ENCODE results near the gene ARHGAP23.
"Not testable (repeated sequence)": the region's sequence is repeated elsewhere in the genome, so short reads cannot be mapped to it uniquely, and the experiment has no call there.

Gene ARHGAP23

DNA sequence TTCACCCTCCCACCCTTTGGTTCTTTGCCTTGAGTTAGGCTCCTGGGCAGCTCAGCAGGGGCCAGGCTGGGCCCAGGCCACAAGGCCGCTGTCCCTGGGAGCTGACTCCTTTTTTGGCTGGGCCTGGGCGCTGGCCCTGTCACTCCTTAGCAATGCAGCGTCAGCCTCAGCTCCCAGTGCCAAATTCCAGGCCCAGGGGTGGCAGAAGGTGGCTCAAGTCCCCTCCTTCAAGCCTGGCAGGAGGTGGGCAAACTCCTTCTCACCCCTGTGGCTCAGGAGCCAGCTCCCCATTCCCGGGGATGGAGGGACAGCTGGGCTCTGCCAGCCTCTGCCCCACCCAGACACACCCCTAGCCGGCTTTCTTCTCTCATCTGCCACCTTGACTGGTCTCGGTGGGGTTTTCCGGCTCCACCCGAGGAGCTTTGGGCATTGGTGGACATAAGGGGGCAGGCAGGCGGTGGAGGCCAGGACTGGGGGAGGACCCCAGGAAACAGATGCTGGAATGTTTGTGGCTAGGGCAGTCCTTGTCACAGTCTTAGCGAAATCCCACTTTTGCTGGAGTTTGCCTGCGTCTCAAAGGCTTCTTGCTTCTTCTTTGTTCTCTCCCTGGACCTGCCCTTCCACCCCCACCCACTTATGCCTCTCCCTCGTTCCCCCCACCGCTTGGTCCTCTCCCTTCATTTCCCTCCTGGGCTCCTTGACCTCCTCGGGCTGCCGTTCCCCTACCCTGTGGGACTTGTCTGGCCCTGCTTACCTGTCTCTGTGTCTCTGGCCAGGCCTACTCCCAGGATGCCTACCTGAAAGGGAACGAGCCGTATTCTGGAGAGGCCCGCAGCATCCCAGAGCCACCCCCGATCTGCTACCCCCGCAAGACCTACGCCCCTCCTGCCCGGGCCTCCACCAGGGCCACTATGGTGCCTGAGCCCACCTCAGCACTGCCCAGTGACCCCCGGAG is 37.4 kb downstream of the ARHGAP23 start:
- no peak for TF ChIP-seq TAF1 (IDR thresholded peaks at IDR 0.05; ENCODE audit: low read depth, low read length)
- TF ChIP-seq POLR2A (IDR thresholded peaks at IDR 0.05; ENCODE audit: low read depth, low read length): no peak
- TF ChIP-seq PAX5 (IDR thresholded peaks at IDR 0.05; ENCODE audit: insufficient read depth, low read length, severe bottlenecking): no peak
- no peak for TF ChIP-seq POLR2AphosphoS5 (IDR thresholded peaks at IDR 0.05; ENCODE audit: low read depth, low read length)
- TF ChIP-seq POU2F2 (IDR thresholded peaks at IDR 0.05; ENCODE audit: low read depth, low read length): no peak
- TF ChIP-seq SPI1 (IDR thresholded peaks at IDR 0.05; ENCODE audit: low read depth, low read length): no peak
- FAIRE-seq (no peak), DNase-seq (ENCODE audit: insufficient read length, low spot score) (no peak)

DNA sequence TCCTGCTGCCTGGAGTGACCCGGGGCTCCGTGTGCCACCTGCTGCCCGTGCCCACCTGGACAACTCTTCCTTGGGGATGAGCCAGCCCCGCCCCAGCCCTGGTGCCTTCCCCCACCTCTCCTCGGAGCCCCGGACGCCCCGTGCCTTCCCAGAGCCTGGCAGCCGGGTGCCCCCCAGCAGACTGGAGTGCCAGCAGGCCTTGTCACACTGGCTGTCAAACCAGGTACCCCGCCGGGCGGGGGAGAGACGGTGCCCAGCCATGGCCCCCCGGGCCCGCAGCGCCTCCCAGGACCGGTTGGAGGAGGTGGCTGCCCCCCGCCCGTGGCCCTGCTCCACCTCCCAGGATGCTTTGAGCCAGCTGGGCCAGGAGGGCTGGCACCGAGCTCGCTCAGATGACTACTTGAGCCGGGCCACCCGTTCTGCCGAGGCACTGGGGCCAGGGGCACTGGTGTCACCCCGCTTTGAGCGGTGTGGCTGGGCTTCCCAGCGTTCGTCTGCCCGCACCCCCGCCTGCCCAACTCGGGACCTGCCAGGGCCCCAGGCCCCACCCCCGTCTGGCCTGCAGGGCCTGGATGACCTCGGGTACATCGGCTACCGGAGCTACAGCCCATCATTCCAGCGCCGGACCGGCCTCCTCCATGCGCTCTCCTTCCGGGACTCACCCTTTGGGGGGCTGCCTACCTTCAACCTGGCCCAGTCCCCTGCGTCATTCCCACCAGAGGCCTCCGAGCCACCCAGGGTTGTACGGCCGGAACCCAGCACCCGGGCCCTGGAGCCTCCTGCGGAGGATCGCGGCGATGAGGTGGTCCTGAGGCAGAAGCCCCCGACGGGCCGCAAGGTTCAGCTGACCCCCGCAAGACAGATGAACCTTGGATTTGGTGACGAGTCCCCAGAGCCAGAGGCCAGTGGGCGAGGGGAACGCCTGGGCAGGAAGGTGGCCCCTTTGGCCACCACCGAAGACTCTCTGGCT is 38.4 kb downstream of the ARHGAP23 start:
- FAIRE-seq: no peak
- TF ChIP-seq TAF1 (IDR thresholded peaks at IDR 0.05; ENCODE audit: low read depth, low read length) (no peak), POLR2A (IDR thresholded peaks at IDR 0.05; ENCODE audit: low read depth, low read length) (no peak), SPI1 (IDR thresholded peaks at IDR 0.05; ENCODE audit: low read depth, low read length) (no peak), POLR2AphosphoS5 (IDR thresholded peaks at IDR 0.05; ENCODE audit: low read depth, low read length) (no peak), POU2F2 (IDR thresholded peaks at IDR 0.05; ENCODE audit: low read depth, low read length) (no peak), PAX5 (IDR thresholded peaks at IDR 0.05; ENCODE audit: insufficient read depth, low read length, severe bottlenecking) (no peak)
- DNase-seq (ENCODE audit: insufficient read length, low spot score): no peak

- FAIRE-seq: no peak
- no peak for DNase-seq (ENCODE audit: insufficient read length, low spot score)
- no peak for TF ChIP-seq POU2F2 (IDR thresholded peaks at IDR 0.05; ENCODE audit: low read depth, low read length)
- TF ChIP-seq POLR2A (IDR thresholded peaks at IDR 0.05; ENCODE audit: low read depth, low read length): no peak
- no peak for TF ChIP-seq SPI1 (IDR thresholded peaks at IDR 0.05; ENCODE audit: low read depth, low read length)
- TF ChIP-seq PAX5 (IDR thresholded peaks at IDR 0.05; ENCODE audit: insufficient read depth, low read length, severe bottlenecking): no peak
- no peak for TF ChIP-seq TAF1 (IDR thresholded peaks at IDR 0.05; ENCODE audit: low read depth, low read length)
- no peak for TF ChIP-seq POLR2AphosphoS5 (IDR thresholded peaks at IDR 0.05; ENCODE audit: low read depth, low read length)
Measured at GRCh38 chr17:38467491-38467890, 39.2 kb downstream of the ARHGAP23 start.

DNA sequence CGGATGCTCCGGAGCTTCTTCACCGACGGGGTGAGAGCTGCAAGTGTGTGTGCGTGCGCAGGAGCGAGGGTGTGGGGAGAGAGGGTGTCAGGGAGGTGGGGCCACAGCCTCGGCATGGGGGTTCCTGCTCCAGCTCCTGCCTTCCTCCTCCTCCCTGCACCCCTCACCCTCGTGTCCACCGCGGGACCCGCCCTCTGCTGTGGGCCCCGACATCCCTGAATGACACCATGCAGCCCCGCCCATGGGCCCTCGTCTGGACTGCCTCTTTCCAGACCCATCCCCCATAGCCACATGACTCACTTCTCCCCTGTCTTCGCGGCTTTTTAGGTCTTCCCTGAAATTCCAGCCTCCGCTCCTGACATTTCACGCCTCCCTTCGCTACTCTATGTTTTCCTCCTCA is 41.6 kb downstream of the ARHGAP23 start:
- DNase-seq (ENCODE audit: insufficient read length, low spot score) (no peak), FAIRE-seq (no peak)
- TF ChIP-seq SPI1 (IDR thresholded peaks at IDR 0.05; ENCODE audit: low read depth, low read length) (no peak), TAF1 (IDR thresholded peaks at IDR 0.05; ENCODE audit: low read depth, low read length) (no peak), POLR2A (IDR thresholded peaks at IDR 0.05; ENCODE audit: low read depth, low read length) (no peak), POLR2AphosphoS5 (IDR thresholded peaks at IDR 0.05; ENCODE audit: low read depth, low read length) (no peak), PAX5 (IDR thresholded peaks at IDR 0.05; ENCODE audit: insufficient read depth, low read length, severe bottlenecking) (no peak), POU2F2 (IDR thresholded peaks at IDR 0.05; ENCODE audit: low read depth, low read length) (no peak)

GRCh38 chr17:38471253-38471652 is 43.0 kb downstream of the ARHGAP23 start:
- not testable (repeated sequence) for DNase-seq (ENCODE audit: insufficient read length, low spot score); FAIRE-seq

DNA sequence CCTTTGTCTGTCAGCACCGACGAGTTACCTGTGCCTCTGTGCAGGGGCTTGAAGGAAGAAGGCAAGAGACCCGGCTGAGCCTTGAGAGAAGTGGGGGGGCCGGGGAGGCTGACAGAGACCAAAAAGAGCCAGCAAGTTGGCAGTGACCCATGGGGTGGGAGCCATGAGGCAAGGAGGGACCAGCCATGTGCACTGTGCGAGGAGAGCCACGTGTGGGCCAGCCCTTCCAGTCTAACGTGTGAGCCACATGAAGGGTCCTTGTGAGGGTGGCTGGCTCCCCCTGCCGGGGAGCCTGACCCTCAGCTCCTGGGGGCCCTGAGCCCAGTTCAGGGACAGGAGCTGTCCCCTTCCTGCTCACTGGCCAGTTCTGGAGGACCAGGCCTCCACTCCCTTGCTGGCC is 46.4 kb downstream of the ARHGAP23 start:
- FAIRE-seq; DNase-seq (ENCODE audit: insufficient read length, low spot score): not testable (repeated sequence)

GRCh38 chr17:38476549-38476948 is 48.3 kb downstream of the ARHGAP23 start:
- FAIRE-seq (no peak), DNase-seq (ENCODE audit: insufficient read length, low spot score) (no peak)
- no peak for TF ChIP-seq PAX5 (IDR thresholded peaks at IDR 0.05; ENCODE audit: insufficient read depth, low read length, severe bottlenecking)
- TF ChIP-seq TAF1 (IDR thresholded peaks at IDR 0.05; ENCODE audit: low read depth, low read length): no peak
- TF ChIP-seq POLR2A (IDR thresholded peaks at IDR 0.05; ENCODE audit: low read depth, low read length): no peak
- no peak for TF ChIP-seq POU2F2 (IDR thresholded peaks at IDR 0.05; ENCODE audit: low read depth, low read length)
- TF ChIP-seq POLR2AphosphoS5 (IDR thresholded peaks at IDR 0.05; ENCODE audit: low read depth, low read length): no peak
- TF ChIP-seq SPI1 (IDR thresholded peaks at IDR 0.05; ENCODE audit: low read depth, low read length): no peak

- DNase-seq (ENCODE audit: insufficient read length, low spot score); FAIRE-seq: not testable (repeated sequence)
Measured at GRCh38 chr17:38477417-38477816, 49.2 kb downstream of the ARHGAP23 start.

- FAIRE-seq; DNase-seq (ENCODE audit: insufficient read length, low spot score): not testable (repeated sequence)
Measured at GRCh38 chr17:38477951-38478350, 49.7 kb downstream of the ARHGAP23 start.

- not testable (repeated sequence) for FAIRE-seq; DNase-seq (ENCODE audit: insufficient read length, low spot score)
Measured at GRCh38 chr17:38478667-38479066, 50.4 kb downstream of the ARHGAP23 start.

DNA sequence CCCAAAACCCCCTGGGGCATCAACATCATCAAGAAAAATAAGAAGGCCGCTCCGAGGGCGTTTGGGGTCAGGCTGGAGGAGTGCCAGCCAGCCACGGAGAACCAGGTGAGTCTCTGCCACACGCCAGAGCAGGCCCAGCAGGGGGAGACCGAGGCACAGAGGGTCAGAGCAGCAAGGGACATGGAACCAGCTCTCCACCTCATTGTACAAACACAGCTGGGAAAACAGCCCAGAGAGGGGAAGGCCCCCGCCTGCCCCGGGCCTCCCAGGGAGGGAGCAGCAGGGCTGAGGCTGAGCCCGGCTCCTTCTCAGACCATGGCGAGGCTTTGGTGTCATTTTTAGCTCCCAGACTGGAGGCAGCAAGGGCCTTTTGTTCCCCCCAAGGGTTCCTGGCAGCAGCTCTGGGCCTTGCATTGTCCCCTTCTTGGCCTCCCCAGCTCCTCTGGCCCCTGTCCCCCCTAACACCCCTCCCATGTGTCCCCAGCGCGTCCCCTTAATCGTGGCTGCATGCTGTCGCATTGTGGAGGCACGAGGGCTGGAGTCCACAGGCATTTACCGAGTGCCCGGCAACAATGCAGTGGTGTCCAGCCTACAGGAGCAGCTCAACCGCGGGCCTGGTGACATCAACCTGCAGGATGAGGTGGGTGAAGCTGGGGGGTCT is 53.9 kb downstream of the ARHGAP23 start:
- DNase-seq (ENCODE audit: insufficient read length, low spot score); FAIRE-seq: not testable (repeated sequence)

- DNase-seq (ENCODE audit: insufficient read length, low spot score); FAIRE-seq: not testable (repeated sequence)
Measured at GRCh38 chr17:38482700-38483043, 54.4 kb downstream of the ARHGAP23 start.

DNA sequence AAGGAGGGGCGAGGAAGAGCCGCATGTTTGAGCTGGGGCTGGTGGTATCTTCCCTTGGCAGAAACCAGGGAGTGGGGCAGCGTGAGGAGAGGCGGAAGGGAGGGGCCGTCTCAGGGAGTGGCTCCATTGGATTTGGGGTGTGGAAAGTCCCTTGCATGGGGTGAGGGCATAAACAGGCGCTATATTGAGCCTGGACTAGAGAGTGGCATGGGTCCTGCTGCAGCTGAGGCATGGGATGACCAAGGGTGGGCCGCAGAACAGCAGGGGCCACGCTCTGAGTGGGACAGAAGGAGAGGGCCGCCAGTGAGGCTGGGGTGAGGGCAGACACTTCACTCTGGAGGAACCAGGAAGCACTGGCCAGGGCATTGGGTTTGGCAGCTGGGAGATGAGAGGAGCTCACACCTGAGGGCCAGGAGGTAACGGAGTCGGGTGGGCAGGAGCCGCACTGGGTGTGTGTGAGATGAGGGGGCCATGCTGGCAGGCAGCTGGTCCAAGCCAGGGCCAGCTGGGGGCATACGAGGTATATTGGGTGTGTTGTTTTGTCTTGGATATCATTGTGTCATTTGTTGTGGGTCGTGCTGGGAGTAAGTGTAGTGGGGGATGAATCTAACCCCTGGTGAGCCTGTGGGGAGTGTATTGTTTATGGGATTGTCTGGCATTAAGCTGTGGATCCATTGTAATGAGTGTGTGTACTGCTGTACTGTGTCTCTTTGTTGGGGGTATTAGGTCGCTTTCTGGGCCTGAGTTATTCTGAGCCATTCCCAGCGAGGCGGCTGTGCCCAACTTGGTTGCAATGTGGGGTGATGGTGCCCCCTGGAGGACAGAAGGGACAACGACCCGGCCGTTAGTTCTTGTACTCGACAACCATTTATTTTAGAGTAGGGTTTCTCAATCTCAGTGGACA is 56.2 kb downstream of the ARHGAP23 start:
- not testable (repeated sequence) for FAIRE-seq; DNase-seq (ENCODE audit: insufficient read length, low spot score)
